K562 (cell line): ENCODE results near the gene ANKH. TPM values are rescaled to one million over a fixed set of nuclear protein-coding genes. Genes with fewer than 3 reads are reported as not detected.

Experiments used
- ATAC-seq: fragments of 200-7000 bp; cut with Tn5 transposase; 3 replicates; pipeline ENCODE4 v1.9.1; 2020; ENCODE audit warnings: moderate library complexity
- BruUV-seq: library from RNA; stranded (reverse); fragments of 400-500 nt; replicated peaks from 2 replicates; lab custom pipeline; 2021; lab: Mats Ljungman, UMichigan
- CTCF ChIA-PET: fragments of 300-600 bp; formaldehyde crosslinking; extraction: SDS; loops from one replicate; lab custom pipeline; 2021; ENCODE audit warnings: low intra/inter-chr PET ratio; lab: Yijun Ruan, JAX
- POLR2A ChIA-PET: fragments of 300-600, 350-650 bp; sonication (Branson Sonifier 250); formaldehyde crosslinking; extraction: SDS; loops from one replicate; lab custom pipeline; 2021; ENCODE audit warnings: antibody characterized with exemption, inconsistent platforms; lab: Yijun Ruan, JAX
- DNase-seq, 4 experiments: peaks; one replicate each; pipeline versions ENCODE4 v3.0.0 to v3.0.0-alpha.2; 2011 to 2018; ENCODE audit warnings: low spot score in 3 of 4, mixed read lengths in 3 of 4; ENCODE audit errors: extremely low read depth in 1 of 4
- FAIRE-seq: peaks from 2 replicates; lab custom pipeline; 2011; peaks lifted over from hg19 to GRCh38; lab: Jason Lieb, UNC
- H2AFZ ChIP-seq: 2 replicates; pipeline ENCODE4 v1.6.0; 2011; ENCODE audit warnings: low read depth, low read length, control low read depth, inconsistent platforms
- H3K27ac ChIP-seq: fragments of 200-600 bp; 3 replicates; pipeline ENCODE4 v1.8.0; 2011; ENCODE audit warnings: low read depth, mild to moderate bottlenecking, control low read depth, inconsistent platforms, low read length, moderate library complexity, mixed read lengths; ENCODE audit errors: extremely low read depth
- H3K27me3 ChIP-seq, 2 experiments: fragments of 300-600 bp in 1 of 2; 2 replicates in 1 of 2; 3 replicates in 1 of 2; pipeline versions ENCODE4 v1.6.0 to v1.8.0; 2011; ENCODE audit warnings: inconsistent platforms in 2 of 2, low read length in 2 of 2, mild to moderate bottlenecking in 1 of 2, mixed read lengths in 1 of 2, moderate library complexity in 1 of 2; ENCODE audit not compliant: control insufficient read depth in 2 of 2, insufficient read depth in 2 of 2
- H3K36me3 ChIP-seq: fragments of 300-600 bp; 3 replicates; pipeline ENCODE4 v1.8.0; 2011; ENCODE audit warnings: mild to moderate bottlenecking, low read length, inconsistent platforms; ENCODE audit not compliant: control insufficient read depth, insufficient read depth
- H3K4me1 ChIP-seq, 2 experiments: fragments of 200-600 bp in 1 of 2; replicated peaks in 1 of 2; 2 replicates in 1 of 2; 3 replicates in 1 of 2; pipeline versions ENCODE4 v1.5.1 to v1.8.0; 2011; ENCODE audit warnings: inconsistent platforms in 2 of 2, low read length in 2 of 2, mild to moderate bottlenecking in 1 of 2, mixed read lengths in 1 of 2, moderate library complexity in 1 of 2; ENCODE audit not compliant: control insufficient read depth in 2 of 2, insufficient read depth in 2 of 2
- H3K4me2 ChIP-seq: 2 replicates; pipeline ENCODE4 v1.6.1; 2011; ENCODE audit warnings: low read length, control low read depth, inconsistent platforms, mixed read lengths; ENCODE audit not compliant: insufficient read depth
- H3K4me3 ChIP-seq: fragments of 200-600 bp; sonication (generic), shearing (Covaris generic); 2 replicates; pipeline ENCODE4 v1.5.1; 2016; ENCODE audit warnings: control low read depth, inconsistent platforms
- H3K79me2 ChIP-seq: fragments of 200-600 bp; 3 replicates; pipeline ENCODE4 v1.8.0; 2011; ENCODE audit warnings: low read length, inconsistent platforms; ENCODE audit not compliant: control insufficient read depth, insufficient read depth
- H3K9ac ChIP-seq, 2 experiments: 2 replicates each; pipeline versions ENCODE4 v1.6.0 to v1.6.1; 2011; ENCODE audit warnings: low read depth in 2 of 2, low read length in 2 of 2, control low read depth in 1 of 2, inconsistent platforms in 1 of 2, mild to moderate bottlenecking in 1 of 2, mixed read lengths in 1 of 2; ENCODE audit not compliant: insufficient read depth in 1 of 2
- H3K9me1 ChIP-seq: one replicate; pipeline ENCODE4 v1.6.0; 2011; ENCODE audit warnings: inconsistent platforms, mild to moderate bottlenecking, low read length, moderate library complexity; ENCODE audit not compliant: control insufficient read depth, insufficient read depth
- H3K9me3 ChIP-seq: replicated peaks from 2 replicates; pipeline ENCODE4 v1.5.1; 2011; ENCODE audit warnings: low read depth, low read length, inconsistent platforms; ENCODE audit not compliant: control insufficient read depth, insufficient read depth
- H4K20me1 ChIP-seq: replicated peaks from 2 replicates; pipeline ENCODE4 v1.6.1; 2011; ENCODE audit warnings: low read length, inconsistent platforms, mixed read lengths; ENCODE audit not compliant: control insufficient read depth, insufficient read depth
- BRCA1 ChIP-seq, 2 experiments: fragments of 450-650 bp in 1 of 2; sonication (generic) in 1 of 2; formaldehyde crosslinking in 1 of 2; IDR thresholded peaks; 2 replicates each; pipeline versions ENCODE4 v1.5.0 to v1.6.1; 2017 to 2020; ENCODE audit warnings: mild to moderate bottlenecking in 1 of 2, missing genetic modification reagents in 1 of 2
- EZH2 ChIP-seq: IDR thresholded peaks from 2 replicates; pipeline ENCODE4 v1.6.1; 2012; ENCODE audit warnings: low read depth, mild to moderate bottlenecking, inconsistent platforms, low read length, borderline replicate concordance
- KHSRP ChIP-seq: fragments of 450-650 bp; IDR thresholded peaks from 2 replicates; pipeline ENCODE4 v1.6.1; 2017
- KLF10 ChIP-seq: fragments of 250-450 bp; sonication (Bioruptor Pico); IDR thresholded peaks from 2 replicates; pipeline ENCODE4 v1.6.1; 2021; ENCODE audit warnings: matching md5 sums
- NFE2 ChIP-seq: IDR thresholded peaks from 2 replicates; pipeline ENCODE4 v1.6.1; 2014; ENCODE audit warnings: antibody characterized with exemption, low read depth
- NR1H2 ChIP-seq: sonication (generic); formaldehyde crosslinking; IDR thresholded peaks from 2 replicates; pipeline ENCODE4 v1.4.0; 2020; ENCODE audit warnings: mild to moderate bottlenecking, missing genetic modification reagents
- PHF21A ChIP-seq: fragments of 450-650 bp; IDR thresholded peaks from 2 replicates; pipeline ENCODE4 v1.6.1; 2017; ENCODE audit warnings: low read depth, borderline replicate concordance
- RBM22 ChIP-seq: fragments of 200-400 bp; formaldehyde crosslinking; IDR thresholded peaks from 2 replicates; pipeline ENCODE4 v1.6.1; 2018; ENCODE audit warnings: low read length, low read depth; ENCODE audit not compliant: poor library complexity, severe bottlenecking
- SMAD1 ChIP-seq: fragments of 150-350 bp; IDR thresholded peaks from 2 replicates; pipeline ENCODE4 v1.6.1; 2014; ENCODE audit warnings: low read length, low read depth; ENCODE audit not compliant: partially characterized antibody
- TCF7L2 ChIP-seq: fragments of 150-350 bp; IDR thresholded peaks from 2 replicates; pipeline ENCODE4 v1.6.1; 2016; ENCODE audit warnings: low read depth, mild to moderate bottlenecking, low read length, moderate library complexity
- ZEB2 ChIP-seq: fragments of 450-650 bp; IDR thresholded peaks from 2 replicates; pipeline ENCODE4 v1.6.1; 2016
- ZNF23 ChIP-seq: fragments of 250-450 bp; sonication (Bioruptor Pico); IDR thresholded peaks from 2 replicates; pipeline ENCODE4 v1.4.0; 2020; ENCODE audit warnings: mild to moderate bottlenecking
- WGBS: fragments of 100-300 bp; shearing (Covaris generic); methylation state at CpG from one replicate; pipeline ENCODE4 v1.1.6; 2016; ENCODE audit warnings: low coverage, mixed read lengths; ENCODE audit not compliant: insufficient coverage; ENCODE audit errors: missing lambda C conversion rate; 5-methylcytosine and 5-hydroxymethylcytosine counted together
- in situ Hi-C: fragments of 300-500 bp; cut with MboI; formaldehyde crosslinking; loops from 4 replicates; pipeline ENCODE4 v1.15.0; 2018; ENCODE audit warnings: inconsistent platforms, mixed read lengths
- intact Hi-C: fragments of 100-400 bp; cut with micrococcal nuclease; formaldehyde crosslinking; loops from 2 replicates; pipeline ENCODE4 v1.14.2; 2022
- polyA plus RNA-seq, 8 experiments: library from polyadenylated mRNA; depleted of rRNA in 4 of 8; stranded (reverse) in 5 of 8; unstranded in 3 of 8; fragments of >200 nt; fragmentation: Nextera tagmentation in 2 of 8; fragmentation: Illumina TruSeq in 1 of 8; extraction: Ambion mirVana in 2 of 8; extraction: Trizol in 1 of 8; gene quantifications; 2 replicates each; pipeline versions ENCODE4 v1.2.1 to v1.2.3, GENCODE V29; 2011 to 2014; ENCODE audit warnings: inconsistent platforms in 1 of 8, missing spikeins in 1 of 8
- total RNA-seq, 7 experiments: library from RNA; depleted of rRNA in 6 of 7; stranded (reverse); fragments of >200 nt in 6 of 7; fragmentation: Illumina TruSeq in 2 of 7; extraction: Trizol in 2 of 7; gene quantifications; 2 replicates each; pipeline versions ENCODE4 v1.2.1 to v1.2.3, GENCODE V29; 2011 to 2021; ENCODE audit warnings: low replicate concordance in 1 of 7
- TF ChIP-seq, protein P1 (sequence below), 2 experiments: fragments of 450-650 bp; IDR thresholded peaks; 2 replicates each; pipeline ENCODE4 v1.6.1; 2016; ENCODE audit warnings: mild to moderate bottlenecking in 2 of 2, borderline replicate concordance in 1 of 2, low read depth in 1 of 2, moderate library complexity in 1 of 2

ANKH gene
- total and polyA plus RNA-seq, 9 of the 15 experiments (the other 6 are each of a cell fraction or from before 2014, with no cell fraction given): 0.79 to 12.2 (median 4.5) TPM

GRCh38 chr5:14895301-14895700 lies 23.7 kb upstream of the ANKH start:
- no TSS peak for BruUV-seq

More at GRCh38 chr5:14895301-14895700, 23.7 kb upstream of the ANKH start:
- in situ Hi-C loops (no loop called here), intact Hi-C loops (no loop called here)
- Histone ChIP-seq H3K9me3 (no peaks in the 10 kb centered on the region), H3K36me3 (no peaks in the 10 kb centered on the region), H4K20me1 (no peaks in the 10 kb centered on the region), H3K4me3 (no peak overlapping the region), H3K4me1 (no peaks in the 10 kb centered on the region), H3K4me2 (no peak overlapping the region), H2AFZ (no peak overlapping the region), H3K79me2 (no peaks in the 10 kb centered on the region)
- DNase-seq (no peak), FAIRE-seq (no peak)
- ChIA-PET CTCF (interaction anchor here (1.2 kb wide), 1 partner anchor 31 kb away, joined by 3 read pairs; no protein-coding TSS in a partner anchor), POLR2A (no interaction called here)
- WGBS: 0% methylated on average over 6 of the region's 6 CpGs
- TF ChIP-seq NFE2 (no peak), RBM22 (no peak), BRCA1 (IDR thresholded peaks at IDR 0.05) (no peak), BRCA1 (CRISPR knock-in tag; IDR thresholded peaks at IDR 0.05) (no peak), NR1H2 (CRISPR knock-in tag) (no peak), KLF10 (CRISPR knock-in tag) (no peak), SMAD1 (no peak), KHSRP (no peak), EZH2 (no peak), PHF21A (no peak), ZNF23 (no peak), TCF7L2 (no peak), ZEB2 (no peak)
- TF ChIP-seq, protein P1, sequence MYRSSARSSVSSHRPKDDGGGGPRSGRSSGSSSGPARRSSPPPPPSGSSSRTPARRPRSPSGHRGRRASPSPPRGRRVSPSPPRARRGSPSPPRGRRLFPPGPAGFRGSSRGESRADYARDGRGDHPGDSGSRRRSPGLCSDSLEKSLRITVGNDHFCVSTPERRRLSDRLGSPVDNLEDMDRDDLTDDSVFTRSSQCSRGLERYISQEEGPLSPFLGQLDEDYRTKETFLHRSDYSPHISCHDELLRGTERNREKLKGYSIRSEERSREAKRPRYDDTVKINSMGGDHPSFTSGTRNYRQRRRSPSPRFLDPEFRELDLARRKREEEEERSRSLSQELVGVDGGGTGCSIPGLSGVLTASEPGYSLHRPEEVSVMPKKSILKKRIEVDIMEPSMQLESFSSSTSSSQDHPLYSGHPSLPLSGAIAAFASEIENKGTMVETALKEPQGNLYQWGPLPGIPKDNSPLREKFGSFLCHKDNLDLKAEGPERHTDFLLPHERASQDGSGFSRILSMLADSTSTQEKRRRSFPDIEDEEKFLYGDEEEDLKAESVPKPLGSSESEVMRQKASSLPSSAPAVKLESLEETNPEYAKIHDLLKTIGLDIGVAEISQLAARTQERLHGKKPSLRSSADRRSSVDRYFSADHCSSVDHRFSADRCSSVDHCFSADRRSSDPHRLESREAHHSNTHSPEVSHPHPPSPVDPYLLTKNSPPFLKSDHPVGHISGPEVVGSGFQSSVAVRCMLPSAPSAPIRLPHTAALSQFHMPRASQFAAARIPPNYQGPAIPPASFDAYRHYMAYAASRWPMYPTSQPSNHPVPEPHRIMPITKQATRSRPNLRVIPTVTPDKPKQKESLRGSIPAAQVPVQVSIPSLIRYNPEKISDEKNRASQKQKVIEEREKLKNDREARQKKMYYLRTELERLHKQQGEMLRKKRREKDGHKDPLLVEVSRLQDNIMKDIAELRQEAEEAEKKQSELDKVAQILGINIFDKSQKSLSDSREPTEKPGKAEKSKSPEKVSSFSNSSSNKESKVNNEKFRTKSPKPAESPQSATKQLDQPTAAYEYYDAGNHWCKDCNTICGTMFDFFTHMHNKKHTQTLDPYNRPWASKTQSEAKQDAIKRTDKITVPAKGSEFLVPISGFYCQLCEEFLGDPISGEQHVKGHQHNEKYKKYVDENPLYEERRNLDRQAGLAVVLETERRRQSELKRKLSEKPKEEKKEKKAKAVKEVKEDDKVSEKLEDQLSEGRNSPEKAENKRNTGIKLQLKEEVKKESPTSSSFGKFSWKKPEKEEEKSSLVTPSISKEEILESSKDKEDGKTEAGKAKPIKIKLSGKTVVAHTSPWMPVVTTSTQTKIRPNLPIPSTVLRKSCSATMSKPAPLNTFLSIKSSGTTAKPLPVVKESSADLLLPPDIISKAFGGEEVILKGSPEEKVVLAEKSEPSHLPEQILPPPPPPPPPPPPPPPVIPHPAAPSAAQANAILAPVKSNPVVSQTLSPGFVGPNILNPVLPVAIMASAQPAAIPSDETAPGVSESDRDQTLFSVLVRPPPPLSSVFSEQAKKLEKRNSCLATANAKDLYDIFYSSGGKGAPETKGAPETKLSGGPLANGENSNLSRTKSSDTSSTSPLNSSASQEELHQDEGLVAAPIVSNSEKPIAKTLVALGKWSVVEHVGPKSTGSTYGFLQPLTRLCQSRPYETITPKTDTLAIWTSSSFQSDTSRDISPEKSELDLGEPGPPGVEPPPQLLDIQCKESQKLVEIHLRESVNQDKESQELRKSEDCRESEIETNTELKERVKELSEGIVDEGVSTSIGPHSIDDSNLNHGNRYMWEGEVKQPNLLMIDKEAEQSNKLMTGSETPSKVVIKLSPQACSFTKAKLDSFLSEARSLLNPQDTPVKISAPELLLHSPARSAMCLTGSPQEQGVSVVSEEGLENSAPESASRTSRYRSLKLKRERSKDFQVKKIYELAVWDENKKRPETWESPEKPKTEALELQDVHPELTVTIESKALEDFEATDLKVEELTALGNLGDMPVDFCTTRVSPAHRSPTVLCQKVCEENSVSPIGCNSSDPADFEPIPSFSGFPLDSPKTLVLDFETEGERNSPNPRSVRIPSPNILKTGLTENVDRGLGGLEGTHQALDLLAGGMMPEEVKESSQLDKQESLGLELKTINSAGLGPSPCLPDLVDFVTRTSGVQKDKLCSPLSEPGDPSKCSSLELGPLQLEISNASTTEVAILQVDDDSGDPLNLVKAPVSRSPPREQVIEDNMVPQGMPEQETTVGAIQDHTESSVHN (IDR thresholded peaks at IDR 0.05; ENCODE audit: borderline replicate concordance in 1 of 2, low read depth in 1 of 2): no peak
- TF ChIP-seq, all 486 proteins: peak for 0
- H3K27ac ChIP-seq: no peak overlapping the region
- ATAC-seq: no peak; the same call in 2 of the 3 replicates
- no peak overlapping the region for H3K9ac ChIP-seq
- H3K27me3 ChIP-seq: peaks cover 3 to 25% of the 10 kb centered on the region in 2 experiments; a peak in 4 of 5 replicates
- no peaks in the 10 kb centered on the region for H3K9me1 ChIP-seq
